Mesenchymal stem cell (in vitro differentiated cells and primary cell): ENCODE data around the gene RAB3C.

ENCODE experiments used
- DNase-seq: peaks from one replicate; pipeline ENCODE4 v3.0.0-alpha.2; 2013
- H2AFZ ChIP-seq: one replicate; pipeline ENCODE4 v1.6.1; 2013; ENCODE audit warnings: low read depth, mild to moderate bottlenecking, control low read depth, inconsistent platforms, low read length, moderate library complexity
- H2AK5ac ChIP-seq: 2 replicates; pipeline ENCODE4 v1.6.1; 2013; ENCODE audit warnings: low read length, moderate library complexity, mild to moderate bottlenecking, inconsistent platforms; ENCODE audit not compliant: severe bottlenecking
- H2BK120ac ChIP-seq: one replicate; pipeline ENCODE4 v1.6.1; 2013; ENCODE audit warnings: low read depth, mild to moderate bottlenecking, inconsistent platforms, low read length, moderate library complexity
- H2BK12ac ChIP-seq, 2 experiments: one replicate each; pipeline ENCODE4 v1.6.1; 2013; ENCODE audit warnings: inconsistent platforms in 2 of 2, low read length in 2 of 2, mild to moderate bottlenecking in 2 of 2, moderate library complexity in 2 of 2, control low read depth in 1 of 2
- H2BK15ac ChIP-seq: one replicate; pipeline ENCODE4 v1.6.1; 2013; ENCODE audit warnings: mild to moderate bottlenecking, low read depth, inconsistent platforms; ENCODE audit not compliant: poor library complexity, severe bottlenecking
- H2BK5ac ChIP-seq: 2 replicates; pipeline ENCODE4 v1.6.1; 2013; ENCODE audit warnings: low read depth, mild to moderate bottlenecking, low read length, control low read depth, inconsistent platforms; ENCODE audit not compliant: poor library complexity, severe bottlenecking
- H3K14ac ChIP-seq, 2 experiments: one replicate each; pipeline ENCODE4 v1.6.1; 2013; ENCODE audit warnings: inconsistent platforms in 2 of 2, low read length in 2 of 2, control low read depth in 1 of 2, mild to moderate bottlenecking in 1 of 2, moderate library complexity in 1 of 2
- H3K18ac ChIP-seq, 2 experiments: one replicate each; pipeline ENCODE4 v1.6.1; 2013; ENCODE audit warnings: inconsistent platforms in 2 of 2, low read length in 2 of 2, control low read depth in 1 of 2, low read depth in 1 of 2, mild to moderate bottlenecking in 1 of 2
- H3K23ac ChIP-seq, 2 experiments: one replicate each; pipeline ENCODE4 v1.6.1; 2013; ENCODE audit warnings: inconsistent platforms in 2 of 2, low read length in 2 of 2, mild to moderate bottlenecking in 2 of 2, moderate library complexity in 2 of 2, control low read depth in 1 of 2
- H3K27ac ChIP-seq: 2 replicates; pipeline ENCODE4 v1.5.1; 2013; ENCODE audit warnings: mild to moderate bottlenecking, moderate library complexity, low read length, control low read depth, inconsistent platforms; ENCODE audit not compliant: poor library complexity, severe bottlenecking
- H3K27me3 ChIP-seq, 2 experiments: 2 replicates each; pipeline versions ENCODE4 v1.6.1 to v1.7.0; 2013; ENCODE audit warnings: low read length in 2 of 2, mild to moderate bottlenecking in 2 of 2, moderate library complexity in 2 of 2, control low read depth in 1 of 2, inconsistent platforms in 1 of 2; ENCODE audit not compliant: control insufficient read depth in 1 of 2, insufficient read depth in 1 of 2
- H3K36me3 ChIP-seq, 2 experiments: 2 replicates each; pipeline versions ENCODE4 v1.6.1 to v1.7.0; 2013; ENCODE audit warnings: low read length in 2 of 2, control low read depth in 1 of 2, inconsistent platforms in 1 of 2, low read depth in 1 of 2, mild to moderate bottlenecking in 1 of 2; ENCODE audit not compliant: insufficient read depth in 2 of 2, control insufficient read depth in 1 of 2
- H3K4ac ChIP-seq, 2 experiments: one replicate each; pipeline ENCODE4 v1.6.1; 2013; ENCODE audit warnings: inconsistent platforms in 2 of 2, low read length in 2 of 2, mild to moderate bottlenecking in 2 of 2, moderate library complexity in 2 of 2, control low read depth in 1 of 2, low read depth in 1 of 2
- H3K4me1 ChIP-seq: 2 replicates; pipeline ENCODE4 v1.6.1; 2013; ENCODE audit warnings: low read depth, low read length, control low read depth; ENCODE audit not compliant: control insufficient read depth, insufficient read depth
- H3K4me2 ChIP-seq: 2 replicates; pipeline ENCODE4 v1.6.1; 2013; ENCODE audit warnings: low read length, mild to moderate bottlenecking, inconsistent platforms; ENCODE audit not compliant: poor library complexity, severe bottlenecking
- H3K4me3 ChIP-seq, 2 experiments: 2 replicates each; pipeline versions ENCODE4 v1.5.1 to v1.7.0; 2013; ENCODE audit warnings: low read length in 2 of 2, mild to moderate bottlenecking in 2 of 2, control low read depth in 1 of 2, low read depth in 1 of 2; ENCODE audit not compliant: insufficient read depth in 1 of 2
- H3K79me1 ChIP-seq: replicated peaks from 2 replicates; pipeline ENCODE4 v1.6.1; 2013; ENCODE audit warnings: mild to moderate bottlenecking, control low read depth, low read length, inconsistent platforms; ENCODE audit not compliant: poor library complexity, severe bottlenecking
- H3K9ac ChIP-seq: 2 replicates; pipeline ENCODE4 v1.7.0; 2013; ENCODE audit warnings: mild to moderate bottlenecking, low read length, moderate library complexity
- H3K9me3 ChIP-seq: 2 replicates; pipeline ENCODE4 v1.7.0; 2013; ENCODE audit warnings: mild to moderate bottlenecking, low read length; ENCODE audit not compliant: control insufficient read depth
- H4K8ac ChIP-seq: one replicate; pipeline ENCODE4 v1.6.1; 2013; ENCODE audit warnings: inconsistent platforms, mild to moderate bottlenecking, low read length, moderate library complexity
- H4K91ac ChIP-seq: one replicate; pipeline ENCODE4 v1.6.1; 2013; ENCODE audit warnings: mild to moderate bottlenecking, low read length, inconsistent platforms
- WGBS: methylation state at CpG from one replicate; pipeline ENCODE4 v1.1.7; 2013; ENCODE audit warnings: mixed read lengths; 5-methylcytosine and 5-hydroxymethylcytosine counted together

RAB3C gene

DNA sequence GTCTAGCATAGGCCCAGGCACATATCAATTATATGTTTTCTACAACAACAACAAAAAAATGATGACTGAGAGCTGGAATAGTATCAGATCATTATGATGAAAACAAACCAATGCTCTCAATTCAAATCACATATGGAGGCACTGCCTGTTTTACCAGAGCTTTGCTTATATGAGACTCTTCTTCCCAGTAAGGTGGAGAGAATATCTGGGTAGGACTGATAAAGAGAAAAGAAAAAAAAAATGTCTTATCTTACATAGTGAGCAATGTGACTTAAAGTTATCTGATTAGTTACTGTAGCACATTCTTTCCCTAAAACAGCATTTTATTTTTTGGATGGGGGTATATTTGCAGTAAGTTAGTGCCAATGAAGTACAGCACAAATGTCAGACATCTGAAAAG, 154.8 kb downstream of the RAB3C start:
- H3K23ac ChIP-seq, result no peak overlapping the region
- H2BK5ac ChIP-seq, result no peak overlapping the region
- no peaks in the 10 kb centered on the region for H3K36me3 ChIP-seq
- H3K4ac ChIP-seq, result no peak overlapping the region
- no peaks in the 10 kb centered on the region for H3K79me1 ChIP-seq
- H2AK5ac ChIP-seq, result no peak overlapping the region
- H3K4me3 ChIP-seq, result no peak overlapping the region
- no peak overlapping the region for H4K8ac ChIP-seq
- H2BK120ac ChIP-seq, result no peak overlapping the region
- H3K4me1 ChIP-seq, result no peaks in the 10 kb centered on the region
- H3K27me3 ChIP-seq, result no peaks in the 10 kb centered on the region
- H3K18ac ChIP-seq, result no peak overlapping the region
- no peaks in the 10 kb centered on the region for H3K9me3 ChIP-seq
- no peak overlapping the region for H3K27ac ChIP-seq
- H2BK12ac ChIP-seq, result no peak overlapping the region
- no peak overlapping the region for H2BK15ac ChIP-seq
- H3K4me2 ChIP-seq, result no peak overlapping the region
- no peak overlapping the region for H2AFZ ChIP-seq
- H3K14ac ChIP-seq, result no peak overlapping the region
- DNase-seq, result no peak
- H3K9ac ChIP-seq, result no peak overlapping the region
- no peak overlapping the region for H4K91ac ChIP-seq

DNA sequence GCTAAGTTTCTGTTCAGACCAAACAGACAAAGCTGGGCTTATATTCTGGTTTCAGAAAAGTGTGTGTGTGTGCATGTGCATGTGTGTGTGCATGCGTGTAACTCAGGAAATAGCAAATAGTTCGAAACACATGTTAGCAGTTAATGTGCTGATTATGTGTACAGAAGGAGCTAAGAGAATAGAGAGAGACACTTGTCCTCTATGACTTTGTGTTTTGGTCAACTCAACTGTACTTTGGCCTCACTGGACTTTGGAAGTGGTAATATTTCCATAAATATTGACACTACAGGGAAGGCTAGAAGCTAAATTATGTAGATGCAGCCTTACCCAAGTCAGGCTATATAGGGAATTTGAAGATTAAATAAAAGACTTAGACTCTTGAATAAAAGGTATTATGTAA, 155.5 kb downstream of the RAB3C start:
- H2BK120ac ChIP-seq, result no peak overlapping the region
- no peak overlapping the region for H3K23ac ChIP-seq
- no peak overlapping the region for H3K4ac ChIP-seq
- H3K9ac ChIP-seq, result no peak overlapping the region
- no peak for DNase-seq
- no peak overlapping the region for H4K8ac ChIP-seq
- no peaks in the 10 kb centered on the region for H3K4me1 ChIP-seq
- WGBS, result 89% methylated on average over 2 of the region's 2 CpGs
- H3K18ac ChIP-seq, result no peak overlapping the region
- H3K36me3 ChIP-seq, result no peaks in the 10 kb centered on the region
- no peak overlapping the region for H2BK12ac ChIP-seq
- no peak overlapping the region for H3K4me3 ChIP-seq
- H4K91ac ChIP-seq, result no peak overlapping the region
- no peaks in the 10 kb centered on the region for H3K79me1 ChIP-seq
- no peaks in the 10 kb centered on the region for H3K9me3 ChIP-seq
- H2BK15ac ChIP-seq, result no peak overlapping the region
- H2AFZ ChIP-seq, result no peak overlapping the region
- H2AK5ac ChIP-seq, result no peak overlapping the region
- H3K14ac ChIP-seq, result no peak overlapping the region
- H3K27ac ChIP-seq, result no peak overlapping the region
- no peak overlapping the region for H3K4me2 ChIP-seq
- H2BK5ac ChIP-seq, result no peak overlapping the region
- H3K27me3 ChIP-seq, result no peaks in the 10 kb centered on the region

DNA sequence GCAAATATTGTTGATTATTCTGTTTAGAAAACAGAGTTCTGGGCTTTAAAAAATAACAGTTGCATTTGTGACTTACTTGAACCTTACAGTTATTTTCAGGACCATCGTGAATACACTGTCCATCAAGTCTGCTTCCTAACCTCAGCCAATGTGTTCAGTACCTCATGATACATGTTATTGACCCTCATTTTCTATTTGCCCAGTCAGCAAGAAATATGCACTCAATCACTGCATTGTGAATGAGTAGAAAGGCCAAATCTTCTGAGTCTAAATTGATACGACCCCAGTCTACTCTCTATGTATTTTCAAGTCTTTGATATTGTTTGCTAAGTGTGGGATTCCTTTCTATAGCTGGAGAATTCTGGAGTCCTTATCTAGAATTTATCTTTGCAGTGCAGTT, 156.2 kb downstream of the RAB3C start:
- Histone ChIP-seq H2BK120ac (no peak overlapping the region), H3K4ac (no peak overlapping the region), H3K9ac (no peak overlapping the region), H2BK5ac (no peak overlapping the region), H4K91ac (no peak overlapping the region), H2BK12ac (no peak overlapping the region), H3K36me3 (no peaks in the 10 kb centered on the region), H2AK5ac (no peak overlapping the region), H3K14ac (no peak overlapping the region), H4K8ac (no peak overlapping the region), H2BK15ac (no peak overlapping the region), H3K27me3 (no peaks in the 10 kb centered on the region), H3K79me1 (no peaks in the 10 kb centered on the region), H3K18ac (no peak overlapping the region), H3K4me3 (no peak overlapping the region), H3K9me3 (no peaks in the 10 kb centered on the region), H3K4me2 (no peak overlapping the region), H3K27ac (no peak overlapping the region), H2AFZ (no peak overlapping the region), H3K4me1 (no peaks in the 10 kb centered on the region), H3K23ac (no peak overlapping the region)
- DNase-seq, result no peak
- WGBS, result 90% methylated on average over 1 of the region's 2 CpGs

DNA sequence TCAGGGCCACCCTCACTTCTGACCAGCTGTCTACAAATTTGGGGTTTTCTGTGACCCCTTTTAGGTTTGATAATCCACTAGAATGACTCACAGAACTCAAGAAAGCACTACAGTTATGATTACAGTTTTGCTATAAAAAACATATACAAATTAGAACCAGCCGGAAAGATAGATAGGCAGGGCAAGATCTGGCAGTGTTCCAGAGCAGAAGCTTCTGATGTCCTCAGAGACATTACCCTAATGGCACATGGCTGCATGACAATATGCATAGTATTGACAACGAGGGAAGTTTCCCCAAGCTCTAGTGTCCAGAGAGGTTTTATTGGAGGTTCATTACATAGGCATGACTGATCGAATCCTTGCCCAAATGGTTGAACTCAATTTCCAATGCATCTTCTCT, 158.1 kb downstream of the RAB3C start:
- no peak overlapping the region for H3K4ac ChIP-seq
- no peak overlapping the region for H3K4me2 ChIP-seq
- no peak overlapping the region for H2AFZ ChIP-seq
- no peak overlapping the region for H4K8ac ChIP-seq
- H2BK120ac ChIP-seq, result no peak overlapping the region
- no peak overlapping the region for H2BK15ac ChIP-seq
- no peak overlapping the region for H2BK12ac ChIP-seq
- H3K27ac ChIP-seq, result no peak overlapping the region
- H3K4me1 ChIP-seq, result no peaks in the 10 kb centered on the region
- no peaks in the 10 kb centered on the region for H3K79me1 ChIP-seq
- no peak overlapping the region for H2BK5ac ChIP-seq
- no peak overlapping the region for H3K4me3 ChIP-seq
- H3K9me3 ChIP-seq, result no peaks in the 10 kb centered on the region
- no peak for DNase-seq
- no peaks in the 10 kb centered on the region for H3K27me3 ChIP-seq
- 99% methylated on average over 3 of the region's 3 CpGs for WGBS
- H2AK5ac ChIP-seq, result no peak overlapping the region
- no peak overlapping the region for H3K9ac ChIP-seq
- no peak overlapping the region for H3K14ac ChIP-seq
- H3K23ac ChIP-seq, result no peak overlapping the region
- H3K36me3 ChIP-seq, result no peaks in the 10 kb centered on the region
- no peak overlapping the region for H4K91ac ChIP-seq
- H3K18ac ChIP-seq, result no peak overlapping the region
